Aorta (tissue), 5 donors: ENCODE measurements around the gene CLN5. TPM values are rescaled to one million over a fixed set of nuclear protein-coding genes. Genes with fewer than 3 reads are reported as not detected.

Experiments
- ATAC-seq: fragments of 200-7000 bp; cut with Tn5 transposase; one replicate; pipeline ENCODE4 v1.9.1; 2022; ENCODE audit warnings: moderate library complexity; ENCODE audit not compliant: low FRiP score
- DNase-seq, 2 donors: peaks; one replicate each; pipeline ENCODE4 v3.0.0-alpha.2; 2020
- H3K27ac ChIP-seq, 2 donors: one replicate each; pipeline ENCODE4 v1.5.1; 2013; ENCODE audit warnings: low read length in 2 of 2, mild to moderate bottlenecking in 2 of 2, moderate library complexity in 2 of 2, control low read depth in 1 of 2, inconsistent platforms in 1 of 2, low read depth in 1 of 2
- H3K27me3 ChIP-seq, 2 donors: one replicate each; pipeline ENCODE4 v1.6.1; 2013; ENCODE audit warnings: control low read depth in 1 of 2, low read length in 1 of 2, mild to moderate bottlenecking in 1 of 2, moderate library complexity in 1 of 2; ENCODE audit not compliant: insufficient read depth in 2 of 2, control insufficient read depth in 1 of 2
- H3K36me3 ChIP-seq, 2 donors: one replicate each; pipeline ENCODE4 v1.6.1; 2013; ENCODE audit warnings: control low read depth in 1 of 2, low read length in 1 of 2, mild to moderate bottlenecking in 1 of 2; ENCODE audit not compliant: insufficient read depth in 2 of 2, control insufficient read depth in 1 of 2
- H3K4me1 ChIP-seq, 2 donors: one replicate each; pipeline ENCODE4 v1.6.1; 2013; ENCODE audit warnings: low read length in 2 of 2, control low read depth in 1 of 2, mild to moderate bottlenecking in 1 of 2, moderate library complexity in 1 of 2; ENCODE audit not compliant: insufficient read depth in 2 of 2, control insufficient read depth in 1 of 2
- H3K4me3 ChIP-seq, 2 donors: one replicate each; pipeline ENCODE4 v1.5.1; 2013; ENCODE audit warnings: low read length in 2 of 2, control low read depth in 1 of 2, mild to moderate bottlenecking in 1 of 2
- H3K9me3 ChIP-seq: one replicate; pipeline ENCODE4 v1.6.1; 2013; ENCODE audit warnings: mild to moderate bottlenecking, low read length; ENCODE audit not compliant: control insufficient read depth
- WGBS, 2 donors: extraction: QIAGEN DNeasy Blood & Tissue Kit; methylation state at CpG; one replicate each; pipeline ENCODE4 v1.1.7; 2013; 5-methylcytosine and 5-hydroxymethylcytosine counted together
- intact Hi-C, 2 donors: fragments of 100-400 bp; cut with DNase I; formaldehyde crosslinking; loops; one replicate each; pipeline versions ENCODE4 v1.14.2 to v1.15.0; 2022
- polyA plus RNA-seq, 2 donors: library from polyadenylated mRNA; stranded (reverse); fragments of 200-250 nt; gene quantifications; one replicate each; pipeline ENCODE4 v1.2.3, GENCODE V29; 2013
- total RNA-seq, 2 donors: library from RNA; stranded (reverse); fragmentation: NEBNext Ultra II Directional; extraction: Animal tissue kit (Norgen Biotek cat#: 25700); gene quantifications; one replicate each; pipeline ENCODE4 v1.2.1, GENCODE V29; 2021
- donor health status: healthy with polysubstance abuse.
- donor health status: Bipolar disorder and iron deficiency.
- donor health status: DM: no; HTN: no; CAD: no.
- donor health status: DM: no; HTN: no; CAD: no.
- donor health status: DM: yes; HTN: yes; CAD: no.

CLN5 gene
- total and polyA plus RNA-seq, 4 donors, result 15.4 to 31.7 (median 23.2) TPM

GRCh38 chr13:77034881-77035280 lies 43.0 kb downstream of the CLN5 start:
- 95 to 97% methylated on average over 5 of the region's 5 CpGs for WGBS, 2 donors
- intact Hi-C loops, result no loop called here

DNA sequence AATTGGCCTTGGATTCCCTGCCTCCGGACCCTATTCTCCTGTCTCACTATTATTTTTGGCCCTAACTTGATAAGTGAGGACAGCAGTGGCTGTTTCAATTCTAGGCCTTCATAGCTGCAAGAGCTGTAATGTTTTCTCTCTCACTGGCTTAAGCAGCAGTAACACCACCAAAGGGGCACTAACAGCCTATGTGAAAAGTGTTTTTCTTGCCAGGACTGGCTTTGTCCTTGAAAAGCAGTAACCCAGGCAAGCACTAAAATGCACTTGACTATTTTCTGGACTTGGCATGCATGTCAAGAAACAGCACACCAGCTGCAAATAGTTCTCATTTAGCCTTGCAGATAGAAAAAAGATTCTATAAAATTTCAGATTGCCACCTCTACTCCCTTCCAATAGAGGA lies 44.4 kb downstream of the CLN5 start:
- DNase-seq, result no peak
- no peak overlapping the region for H3K4me3 ChIP-seq
- 0 to 6% methylated on average over 1 of the region's 1 CpG for WGBS, 2 donors
- no peaks in the 10 kb centered on the region for H3K36me3 ChIP-seq
- no peak overlapping the region for H3K27ac ChIP-seq
- H3K27me3 ChIP-seq, result no peaks in the 10 kb centered on the region
- no peaks in the 10 kb centered on the region for H3K9me3 ChIP-seq
- no peak for ATAC-seq
- no peaks in the 10 kb centered on the region for H3K4me1 ChIP-seq
- intact Hi-C loops, result no loop called here

More at GRCh38 chr13:77034881-77035280, 43.0 kb downstream of the CLN5 start:
- Histone ChIP-seq H3K4me1 (no peaks in the 10 kb centered on the region), H3K4me3 (no peak overlapping the region), H3K9me3 (no peaks in the 10 kb centered on the region), H3K36me3 (no peaks in the 10 kb centered on the region), H3K27ac (no peak overlapping the region), H3K27me3 (no peaks in the 10 kb centered on the region)
- no peak for DNase-seq
- ATAC-seq, result no peak

- H3K27me3 ChIP-seq, result no peaks in the 10 kb centered on the region
- H3K4me3 ChIP-seq, result no peak overlapping the region
- DNase-seq (no peak), ATAC-seq (no peak)
- H3K9me3 ChIP-seq, result no peaks in the 10 kb centered on the region
- no peaks in the 10 kb centered on the region for H3K36me3 ChIP-seq
- intact Hi-C loops, result no loop called here
- H3K27ac ChIP-seq, result no peak overlapping the region
- WGBS, 2 donors, result 78 to 85% methylated on average over 5 of the region's 5 CpGs
- H3K4me1 ChIP-seq, result no peaks in the 10 kb centered on the region
These were observed 47.1 kb downstream of the CLN5 start for GRCh38 chr13:77038907-77039480.

GRCh38 chr13:77040076-77040475 lies 48.2 kb downstream of the CLN5 start:
- WGBS, 2 donors, result 94 to 96% methylated on average over 7 of the region's 7 CpGs
- no peaks in the 10 kb centered on the region for H3K4me1 ChIP-seq
- H3K27ac ChIP-seq, result no peak overlapping the region
- H3K9me3 ChIP-seq, result no peaks in the 10 kb centered on the region
- no peaks in the 10 kb centered on the region for H3K27me3 ChIP-seq
- H3K4me3 ChIP-seq, result no peak overlapping the region
- DNase-seq (no peak), ATAC-seq (no peak)
- H3K36me3 ChIP-seq, result no peaks in the 10 kb centered on the region
- intact Hi-C loops, result no loop called here

GRCh38 chr13:77040835-77041234 lies 49.0 kb downstream of the CLN5 start:
- ATAC-seq (no peak), DNase-seq (no peak)
- Histone ChIP-seq H3K27ac (no peak overlapping the region), H3K4me1 (no peaks in the 10 kb centered on the region), H3K36me3 (peaks cover 0 to 2% of the 10 kb centered on the region in 2 donors), H3K4me3 (no peak overlapping the region), H3K9me3 (no peaks in the 10 kb centered on the region), H3K27me3 (no peaks in the 10 kb centered on the region)
- WGBS, 2 donors, result 95 to 96% methylated on average over 9 of the region's 9 CpGs
- intact Hi-C loops, result no loop called here

DNA sequence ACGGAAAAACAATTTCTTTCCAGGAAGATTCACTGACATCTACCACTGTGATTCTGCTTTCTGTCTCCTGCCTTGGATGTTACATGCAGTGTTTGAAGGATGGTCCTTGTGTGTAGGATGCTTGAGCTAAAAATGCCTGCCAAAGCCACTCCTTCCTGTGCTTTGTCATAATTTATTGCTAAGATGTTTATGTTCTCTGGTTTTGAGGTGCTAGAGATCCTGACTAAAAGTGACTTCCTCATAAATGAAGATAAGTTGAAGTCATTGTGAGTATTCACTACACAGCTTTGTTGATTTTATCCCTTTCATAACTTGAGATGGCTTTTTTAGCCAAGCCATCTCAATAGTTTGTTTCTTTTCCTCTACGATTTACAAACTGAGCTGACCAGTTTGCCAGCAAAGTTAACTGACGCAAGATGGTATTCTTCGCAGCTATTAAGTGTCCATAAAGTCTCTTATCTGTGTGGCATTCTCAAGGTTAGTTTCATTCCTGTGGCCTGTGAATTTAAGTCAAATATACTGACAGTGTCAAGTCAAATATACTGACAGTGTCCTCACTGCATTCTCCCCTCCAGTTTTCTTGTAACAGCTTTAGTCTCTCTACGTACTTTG lies 50.8 kb downstream of the CLN5 start:
- intact Hi-C loops, result no loop called here
- WGBS, 2 donors, result 87 to 89% methylated on average over 5 of the region's 5 CpGs
- DNase-seq (no peak), ATAC-seq (no peak)
- peaks cover 0 to 2% of the 10 kb centered on the region in 2 donors for H3K36me3 ChIP-seq
- no peak overlapping the region for H3K27ac ChIP-seq
- H3K4me3 ChIP-seq, result no peak overlapping the region
- H3K27me3 ChIP-seq, result no peaks in the 10 kb centered on the region
- no peaks in the 10 kb centered on the region for H3K4me1 ChIP-seq
- H3K9me3 ChIP-seq, result no peaks in the 10 kb centered on the region

- ATAC-seq, result no peak
- no peak for DNase-seq
- Histone ChIP-seq H3K9me3 (no peaks in the 10 kb centered on the region), H3K36me3 (peaks cover 2 to 4% of the 10 kb centered on the region in 2 donors), H3K27me3 (no peaks in the 10 kb centered on the region), H3K27ac (no peak overlapping the region), H3K4me3 (no peak overlapping the region), H3K4me1 (no peaks in the 10 kb centered on the region)
- 93 to 95% methylated on average over 8 of the region's 8 CpGs for WGBS, 2 donors
- intact Hi-C loops, result no loop called here
These were observed 55.9 kb downstream of the CLN5 start for GRCh38 chr13:77047649-77048343.

- intact Hi-C loops, result no loop called here
- peaks cover 2 to 4% of the 10 kb centered on the region in 2 donors for H3K36me3 ChIP-seq
These were observed 56.8 kb downstream of the CLN5 start for GRCh38 chr13:77048681-77049080.

DNA sequence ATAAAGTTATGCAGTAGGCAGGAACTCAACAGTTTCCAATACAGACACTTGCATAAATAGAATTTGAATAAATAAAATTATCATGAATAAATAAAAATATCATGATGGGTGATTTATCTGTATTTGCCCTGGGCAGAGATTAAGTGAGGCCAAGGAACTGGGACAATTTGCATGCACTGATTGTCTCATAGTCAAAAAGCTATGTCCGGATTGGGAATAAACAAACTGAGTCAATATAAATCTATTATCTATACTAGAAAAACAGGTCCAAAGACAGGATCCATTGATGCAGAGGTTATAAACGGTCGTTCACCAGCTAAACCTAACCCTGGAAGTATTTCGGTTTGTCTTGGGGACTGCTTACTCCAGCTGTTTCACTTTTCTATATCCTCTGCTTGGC lies 61.3 kb downstream of the CLN5 start:
- H3K36me3 ChIP-seq, result peaks cover 5 to 6% of the 10 kb centered on the region in 2 donors
- H3K4me3 ChIP-seq, result no peak overlapping the region
- ATAC-seq (no peak), DNase-seq (no peak)
- H3K27me3 ChIP-seq, result no peaks in the 10 kb centered on the region
- H3K9me3 ChIP-seq, result no peaks in the 10 kb centered on the region
- intact Hi-C loops, result no loop called here
- 86 to 90% methylated on average over 4 of the region's 4 CpGs for WGBS, 2 donors
- no peak overlapping the region for H3K27ac ChIP-seq
- H3K4me1 ChIP-seq, result no peaks in the 10 kb centered on the region

More at GRCh38 chr13:77048681-77049080, 56.8 kb downstream of the CLN5 start:
- Histone ChIP-seq H3K9me3 (no peaks in the 10 kb centered on the region), H3K4me1 (no peaks in the 10 kb centered on the region), H3K27me3 (no peaks in the 10 kb centered on the region), H3K27ac (no peak overlapping the region), H3K4me3 (no peak overlapping the region)
- 59% methylated on average over 4 of the region's 4 CpGs for WGBS, 2 donors
- no peak for ATAC-seq
- no peak for DNase-seq
